ENCODE measurements around the gene CDKL4. TPM values are rescaled to one million over a fixed set of nuclear protein-coding genes. Genes with fewer than 3 reads are reported as not detected.
"Not testable (repeated sequence)": the region's sequence is repeated elsewhere in the genome, so short reads cannot be mapped to it uniquely, and the experiment has no call there.

Gene CDKL4
- total and polyA plus RNA-seq, 7 donors = 0.54 to 3.3 (median 1.3) TPM; not detected in 3

DNA sequence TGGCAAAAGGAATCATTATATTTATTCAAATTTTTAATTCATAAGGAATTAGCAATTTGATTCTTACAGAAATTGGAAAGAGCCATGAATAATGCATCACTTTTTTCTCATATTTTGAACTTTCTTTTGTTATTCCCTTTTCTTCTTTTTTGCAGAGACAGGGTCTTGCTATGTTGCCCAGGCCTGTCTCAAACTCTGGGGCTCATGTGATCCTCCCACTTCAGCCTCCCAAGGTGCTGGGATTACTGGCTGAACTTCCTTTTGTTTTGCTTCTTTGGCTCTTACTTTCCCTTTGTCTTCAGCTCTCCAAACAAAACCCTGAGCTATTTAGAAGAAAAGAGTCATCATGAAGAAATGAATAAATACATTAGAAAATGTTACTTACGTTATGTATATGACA lies 30.8 kb downstream of the CDKL4 start:
- no peaks in the 10 kb centered on the region for H3K9me3 ChIP-seq
- intact Hi-C loops (cut with DNase I) = no loop called here
- 95 to 99% methylated on average over 1 of the region's 1 CpG for WGBS, 2 donors
- no peaks in the 10 kb centered on the region for H3K36me3 ChIP-seq
- H3K4me3 ChIP-seq = no peak overlapping the region
- H3K4me1 ChIP-seq = no peaks in the 10 kb centered on the region
- H3K27ac ChIP-seq = no peak overlapping the region
- no peak for DNase-seq
- no peak for TF ChIP-seq POLR2A (IDR thresholded peaks at IDR 0.05)
- no peak for TF ChIP-seq EP300 (IDR thresholded peaks at IDR 0.05)
- TF ChIP-seq CTCF (IDR thresholded peaks at IDR 0.05) = no peak
- no peak for TF ChIP-seq POLR2AphosphoS5 (IDR thresholded peaks at IDR 0.05)
- H3K27me3 ChIP-seq = no peaks in the 10 kb centered on the region

DNA sequence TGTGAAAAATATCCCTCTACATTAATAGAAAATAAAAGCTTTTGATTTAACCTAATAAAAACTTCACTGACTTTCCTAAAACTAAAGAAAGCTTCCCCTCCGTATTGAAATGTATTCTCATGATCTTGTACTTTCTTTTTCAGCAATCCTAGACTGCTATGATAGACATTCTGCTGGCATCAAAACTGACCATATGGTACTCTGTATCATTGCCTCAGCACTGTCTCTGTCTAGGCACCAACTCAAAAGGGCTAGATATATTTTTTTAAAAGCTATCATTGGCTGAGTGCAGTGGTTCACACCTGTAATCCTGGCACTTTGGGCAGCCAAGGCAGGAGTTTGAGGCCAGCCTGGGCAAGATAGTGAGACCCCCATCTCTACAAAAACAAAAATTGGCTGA lies 32.9 kb downstream of the CDKL4 start:
- no peak overlapping the region for H3K4me3 ChIP-seq
- H3K9me3 ChIP-seq = no peaks in the 10 kb centered on the region
- DNase-seq = no peak
- no peaks in the 10 kb centered on the region for H3K27me3 ChIP-seq
- TF ChIP-seq EP300 (IDR thresholded peaks at IDR 0.05) (no peak), POLR2A (IDR thresholded peaks at IDR 0.05) (no peak), POLR2AphosphoS5 (IDR thresholded peaks at IDR 0.05) (no peak), CTCF (IDR thresholded peaks at IDR 0.05) (no peak)
- no peak overlapping the region for H3K27ac ChIP-seq
- intact Hi-C loops (cut with DNase I) = no loop called here
- 83% methylated on average over 1 of the region's 1 CpG for WGBS, 2 donors
- no peaks in the 10 kb centered on the region for H3K36me3 ChIP-seq
- H3K4me1 ChIP-seq = no peaks in the 10 kb centered on the region

- 75 to 93% methylated on average over 6 of the region's 6 CpGs for WGBS, 2 donors
- no peaks in the 10 kb centered on the region for H3K27me3 ChIP-seq
- no peak overlapping the region for H3K4me3 ChIP-seq
- H3K27ac ChIP-seq = no peak overlapping the region
- H3K9me3 ChIP-seq = no peaks in the 10 kb centered on the region
- no peaks in the 10 kb centered on the region for H3K36me3 ChIP-seq
- DNase-seq = no peak
- H3K4me1 ChIP-seq = no peaks in the 10 kb centered on the region
- TF ChIP-seq POLR2AphosphoS5 (IDR thresholded peaks at IDR 0.05) (no peak), POLR2A (IDR thresholded peaks at IDR 0.05) (no peak), CTCF (IDR thresholded peaks at IDR 0.05) (no peak), EP300 (IDR thresholded peaks at IDR 0.05) (no peak)
- intact Hi-C loops (cut with DNase I) = no loop called here
Measured at GRCh38 chr2:39203382-39203781, 40.4 kb downstream of the CDKL4 start.

GRCh38 chr2:39202639-39203369 lies 41.0 kb downstream of the CDKL4 start:
- no peak overlapping the region for H3K4me3 ChIP-seq
- no peaks in the 10 kb centered on the region for H3K27me3 ChIP-seq
- no peak for DNase-seq
- no peak overlapping the region for H3K27ac ChIP-seq
- WGBS, 2 donors = 81 to 90% methylated on average over 1 of the region's 1 CpG
- TF ChIP-seq POLR2A (IDR thresholded peaks at IDR 0.05) = no peak
- no peak for TF ChIP-seq CTCF (IDR thresholded peaks at IDR 0.05)
- intact Hi-C loops (cut with DNase I) = no loop called here
- H3K4me1 ChIP-seq = no peaks in the 10 kb centered on the region
- H3K9me3 ChIP-seq = no peaks in the 10 kb centered on the region
- no peaks in the 10 kb centered on the region for H3K36me3 ChIP-seq

DNA sequence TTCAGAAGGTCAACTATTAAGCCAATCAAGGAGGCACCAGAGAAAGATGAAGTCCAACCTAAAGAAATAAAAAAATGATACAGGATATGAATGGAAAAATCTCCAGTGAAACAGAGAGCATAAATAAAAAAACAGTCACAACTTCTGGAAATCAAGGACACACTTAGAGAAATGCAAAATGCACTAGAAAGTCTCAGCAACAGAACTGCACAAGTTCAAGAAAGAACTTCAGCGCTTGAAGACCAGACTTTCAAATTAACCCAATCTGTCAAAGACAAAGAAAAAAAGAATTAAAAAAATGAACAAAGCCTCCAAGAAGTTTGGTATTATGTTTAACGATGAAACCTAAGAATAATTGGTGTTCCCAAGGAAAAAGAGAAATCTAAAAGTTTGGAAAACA lies 46.8 kb downstream of the CDKL4 start:
- H3K4me3 ChIP-seq; intact Hi-C loops (cut with DNase I); H3K36me3 ChIP-seq; H3K27ac ChIP-seq; H3K27me3 ChIP-seq; DNase-seq; H3K4me1 ChIP-seq; H3K9me3 ChIP-seq: not testable (repeated sequence)
- 94 to 97% methylated on average over 2 of the region's 2 CpGs for WGBS, 2 donors

All from sigmoid colon (tissue), 7 donors.